ENCODE results near the gene ZC3H4. TPM values are rescaled to one million over a fixed set of nuclear protein-coding genes. Genes with fewer than 3 reads are reported as not detected.
A peak's percentile ranks its signal among the peaks of the same experiment; 100 is the strongest.

Gene ZC3H4
- total and polyA plus RNA-seq, 9 of the 15 experiments (the other 6 are each of a cell fraction or from before 2014, with no cell fraction given), result 2.2 to 75.6 (median 18.3) TPM

GRCh38 chr19:47047763-47048405, 65.7 kb downstream of the ZC3H4 start (continued):
- no peak for TF ChIP-seq BRF2 (IDR thresholded peaks at IDR 0.05; ENCODE audit: borderline replicate concordance, insufficient read depth, insufficient read length)
- no peak for TF ChIP-seq EP300 (IDR thresholded peaks at IDR 0.05; ENCODE audit: low read length)
- TF ChIP-seq, protein P1, sequence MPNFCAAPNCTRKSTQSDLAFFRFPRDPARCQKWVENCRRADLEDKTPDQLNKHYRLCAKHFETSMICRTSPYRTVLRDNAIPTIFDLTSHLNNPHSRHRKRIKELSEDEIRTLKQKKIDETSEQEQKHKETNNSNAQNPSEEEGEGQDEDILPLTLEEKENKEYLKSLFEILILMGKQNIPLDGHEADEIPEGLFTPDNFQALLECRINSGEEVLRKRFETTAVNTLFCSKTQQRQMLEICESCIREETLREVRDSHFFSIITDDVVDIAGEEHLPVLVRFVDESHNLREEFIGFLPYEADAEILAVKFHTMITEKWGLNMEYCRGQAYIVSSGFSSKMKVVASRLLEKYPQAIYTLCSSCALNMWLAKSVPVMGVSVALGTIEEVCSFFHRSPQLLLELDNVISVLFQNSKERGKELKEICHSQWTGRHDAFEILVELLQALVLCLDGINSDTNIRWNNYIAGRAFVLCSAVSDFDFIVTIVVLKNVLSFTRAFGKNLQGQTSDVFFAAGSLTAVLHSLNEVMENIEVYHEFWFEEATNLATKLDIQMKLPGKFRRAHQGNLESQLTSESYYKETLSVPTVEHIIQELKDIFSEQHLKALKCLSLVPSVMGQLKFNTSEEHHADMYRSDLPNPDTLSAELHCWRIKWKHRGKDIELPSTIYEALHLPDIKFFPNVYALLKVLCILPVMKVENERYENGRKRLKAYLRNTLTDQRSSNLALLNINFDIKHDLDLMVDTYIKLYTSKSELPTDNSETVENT (CRISPR knock-in tag; IDR thresholded peaks at IDR 0.05), result peak; percentile 42; the same call in 1 of the 2 replicates
- TF ChIP-seq, protein P2, sequence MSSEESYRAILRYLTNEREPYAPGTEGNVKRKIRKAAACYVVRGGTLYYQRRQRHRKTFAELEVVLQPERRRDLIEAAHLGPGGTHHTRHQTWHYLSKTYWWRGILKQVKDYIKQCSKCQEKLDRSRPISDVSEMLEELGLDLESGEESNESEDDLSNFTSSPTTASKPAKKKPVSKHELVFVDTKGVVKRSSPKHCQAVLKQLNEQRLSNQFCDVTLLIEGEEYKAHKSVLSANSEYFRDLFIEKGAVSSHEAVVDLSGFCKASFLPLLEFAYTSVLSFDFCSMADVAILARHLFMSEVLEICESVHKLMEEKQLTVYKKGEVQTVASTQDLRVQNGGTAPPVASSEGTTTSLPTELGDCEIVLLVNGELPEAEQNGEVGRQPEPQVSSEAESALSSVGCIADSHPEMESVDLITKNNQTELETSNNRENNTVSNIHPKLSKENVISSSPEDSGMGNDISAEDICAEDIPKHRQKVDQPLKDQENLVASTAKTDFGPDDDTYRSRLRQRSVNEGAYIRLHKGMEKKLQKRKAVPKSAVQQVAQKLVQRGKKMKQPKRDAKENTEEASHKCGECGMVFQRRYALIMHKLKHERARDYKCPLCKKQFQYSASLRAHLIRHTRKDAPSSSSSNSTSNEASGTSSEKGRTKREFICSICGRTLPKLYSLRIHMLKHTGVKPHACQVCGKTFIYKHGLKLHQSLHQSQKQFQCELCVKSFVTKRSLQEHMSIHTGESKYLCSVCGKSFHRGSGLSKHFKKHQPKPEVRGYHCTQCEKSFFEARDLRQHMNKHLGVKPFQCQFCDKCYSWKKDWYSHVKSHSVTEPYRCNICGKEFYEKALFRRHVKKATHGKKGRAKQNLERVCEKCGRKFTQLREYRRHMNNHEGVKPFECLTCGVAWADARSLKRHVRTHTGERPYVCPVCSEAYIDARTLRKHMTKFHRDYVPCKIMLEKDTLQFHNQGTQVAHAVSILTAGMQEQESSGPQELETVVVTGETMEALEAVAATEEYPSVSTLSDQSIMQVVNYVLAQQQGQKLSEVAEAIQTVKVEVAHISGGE (CRISPR knock-in tag; IDR thresholded peaks at IDR 0.05), result no peak
- no peak for TF ChIP-seq KAT8 (IDR thresholded peaks at IDR 0.05; ENCODE audit: low read depth)
- TF ChIP-seq CREM (IDR thresholded peaks at IDR 0.05; ENCODE audit: low read depth), result no peak; the same call in 1 of the 2 replicates
- peak in 1 of 2 experiments; percentile 95; a peak in 2 of 4 replicates for TF ChIP-seq HDAC1 (IDR thresholded peaks at IDR 0.05)
- TF ChIP-seq, protein P3, sequence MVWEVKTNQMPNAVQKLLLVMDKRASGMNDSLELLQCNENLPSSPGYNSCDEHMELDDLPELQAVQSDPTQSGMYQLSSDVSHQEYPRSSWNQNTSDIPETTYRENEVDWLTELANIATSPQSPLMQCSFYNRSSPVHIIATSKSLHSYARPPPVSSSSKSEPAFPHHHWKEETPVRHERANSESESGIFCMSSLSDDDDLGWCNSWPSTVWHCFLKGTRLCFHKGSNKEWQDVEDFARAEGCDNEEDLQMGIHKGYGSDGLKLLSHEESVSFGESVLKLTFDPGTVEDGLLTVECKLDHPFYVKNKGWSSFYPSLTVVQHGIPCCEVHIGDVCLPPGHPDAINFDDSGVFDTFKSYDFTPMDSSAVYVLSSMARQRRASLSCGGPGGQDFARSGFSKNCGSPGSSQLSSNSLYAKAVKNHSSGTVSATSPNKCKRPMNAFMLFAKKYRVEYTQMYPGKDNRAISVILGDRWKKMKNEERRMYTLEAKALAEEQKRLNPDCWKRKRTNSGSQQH (CRISPR knock-in tag; IDR thresholded peaks at IDR 0.05), result no peak
- no peak for TF ChIP-seq SNRNP70 (optimal IDR thresholded peaks at IDR 0.05; ENCODE audit: low read depth, low read length)
- TF ChIP-seq, protein P4, sequence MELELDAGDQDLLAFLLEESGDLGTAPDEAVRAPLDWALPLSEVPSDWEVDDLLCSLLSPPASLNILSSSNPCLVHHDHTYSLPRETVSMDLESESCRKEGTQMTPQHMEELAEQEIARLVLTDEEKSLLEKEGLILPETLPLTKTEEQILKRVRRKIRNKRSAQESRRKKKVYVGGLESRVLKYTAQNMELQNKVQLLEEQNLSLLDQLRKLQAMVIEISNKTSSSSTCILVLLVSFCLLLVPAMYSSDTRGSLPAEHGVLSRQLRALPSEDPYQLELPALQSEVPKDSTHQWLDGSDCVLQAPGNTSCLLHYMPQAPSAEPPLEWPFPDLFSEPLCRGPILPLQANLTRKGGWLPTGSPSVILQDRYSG (tag; conservative IDR thresholded peaks at IDR 0.05; ENCODE audit: low read depth), result no peak
- TF ChIP-seq NFATC3 (IDR thresholded peaks at IDR 0.05), result no peak
- TF ChIP-seq SP1 (CRISPR knock-in tag; IDR thresholded peaks at IDR 0.05), result no peak; the same call in 1 of the 2 replicates
